HL-60 (cell line): ENCODE measurements around the gene FAM204A.

Source experiments
- DNase-seq, 2 experiments: peaks; one replicate each; pipeline ENCODE4 v3.0.0-alpha.2; 2010 to 2020; ENCODE audit warnings: low read depth in 1 of 2, low spot score in 1 of 2
- H3K27ac ChIP-seq: fragments of 250-450 bp; sonication (Bioruptor Pico); replicated peaks from 2 replicates; pipeline ENCODE4 v1.5.1; 2020; ENCODE audit warnings: mild to moderate bottlenecking, moderate library complexity
- H3K27me3 ChIP-seq: fragments of 250-450 bp; sonication (Bioruptor Pico); 2 replicates; pipeline ENCODE4 v1.5.1; 2021; ENCODE audit warnings: mild to moderate bottlenecking, moderate library complexity; ENCODE audit not compliant: insufficient read depth, poor library complexity, severe bottlenecking
- H3K4me3 ChIP-seq: replicated peaks from 2 replicates; pipeline ENCODE4 v1.5.1; 2011; ENCODE audit warnings: mild to moderate bottlenecking, control low read depth, low read length; ENCODE audit not compliant: insufficient read depth
- GABPA ChIP-seq: IDR thresholded peaks from 2 replicates; pipeline ENCODE4 v1.6.1; 2012; ENCODE audit warnings: low read depth
- POLR2AphosphoS5 ChIP-seq: IDR thresholded peaks from 2 replicates; pipeline ENCODE4 v1.6.1; 2012; ENCODE audit warnings: low read depth
- SPI1 ChIP-seq: IDR thresholded peaks from 2 replicates; pipeline ENCODE4 v1.6.1; 2012; ENCODE audit warnings: low read depth, mild to moderate bottlenecking, borderline replicate concordance
- TF ChIP-seq, protein P1 (sequence below): IDR thresholded peaks from one replicate; pipeline ENCODE4 v1.5.1; 2011; ENCODE audit warnings: low read length, control low read depth, inconsistent platforms; ENCODE audit not compliant: insufficient read depth
- TF ChIP-seq, protein P2 (sequence below): IDR thresholded peaks from 2 replicates; pipeline ENCODE4 v1.6.1; 2012; ENCODE audit warnings: low read depth; ENCODE audit not compliant: insufficient replicate concordance

Gene FAM204A

DNA sequence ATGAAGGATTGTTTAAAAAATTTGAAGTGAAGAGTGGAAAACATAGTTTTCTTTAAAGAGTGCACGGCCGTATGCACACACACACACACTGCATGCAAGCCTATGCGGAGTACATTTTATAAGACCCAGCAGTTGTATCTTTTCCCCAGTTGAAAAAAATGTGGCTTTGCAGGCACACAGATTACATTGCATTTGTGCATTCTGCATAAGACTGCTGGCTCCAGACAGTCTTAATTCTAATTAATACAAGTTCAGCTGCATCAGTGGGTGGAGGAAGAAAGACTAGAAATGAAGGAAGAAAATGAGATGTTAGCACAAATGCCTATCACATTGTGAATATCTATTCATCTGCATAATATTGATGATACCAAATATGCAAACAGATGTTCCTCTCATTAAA, 79.6 kb downstream of the FAM204A start:
- no peak for TF ChIP-seq SPI1
- H3K27me3 ChIP-seq = peaks cover 26% of the 10 kb centered on the region

DNA sequence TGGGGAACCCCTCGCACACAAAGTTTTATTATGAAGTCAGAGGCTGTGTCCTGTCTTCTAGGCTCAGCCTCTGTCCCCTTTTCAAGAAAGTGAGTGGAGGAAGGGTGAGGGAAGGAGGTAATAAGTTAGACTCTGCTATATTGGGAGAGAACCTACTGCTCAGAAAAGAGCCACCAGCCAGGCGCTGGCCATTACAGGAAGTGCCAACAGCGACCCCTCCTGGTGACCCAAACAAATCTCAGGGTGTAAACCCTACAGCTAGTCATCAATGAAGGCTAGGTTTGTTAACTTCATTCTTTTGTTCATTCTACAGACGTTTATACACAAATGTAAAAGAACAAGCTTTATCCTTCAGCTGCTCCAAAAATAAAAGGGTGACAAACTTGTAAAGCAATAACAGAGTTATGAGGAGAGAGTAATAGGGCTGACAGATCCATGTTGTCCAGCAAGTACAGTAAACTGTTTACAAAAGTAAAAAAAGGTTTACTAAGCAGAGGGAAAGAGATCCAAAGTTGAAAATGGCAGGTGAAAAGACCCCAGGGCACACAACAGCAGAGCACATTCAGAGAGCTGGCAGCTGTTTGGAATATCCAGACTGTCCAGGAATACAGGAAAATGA, 82.7 kb downstream of the FAM204A start:
- no peak for TF ChIP-seq GABPA
- TF ChIP-seq, protein P1, sequence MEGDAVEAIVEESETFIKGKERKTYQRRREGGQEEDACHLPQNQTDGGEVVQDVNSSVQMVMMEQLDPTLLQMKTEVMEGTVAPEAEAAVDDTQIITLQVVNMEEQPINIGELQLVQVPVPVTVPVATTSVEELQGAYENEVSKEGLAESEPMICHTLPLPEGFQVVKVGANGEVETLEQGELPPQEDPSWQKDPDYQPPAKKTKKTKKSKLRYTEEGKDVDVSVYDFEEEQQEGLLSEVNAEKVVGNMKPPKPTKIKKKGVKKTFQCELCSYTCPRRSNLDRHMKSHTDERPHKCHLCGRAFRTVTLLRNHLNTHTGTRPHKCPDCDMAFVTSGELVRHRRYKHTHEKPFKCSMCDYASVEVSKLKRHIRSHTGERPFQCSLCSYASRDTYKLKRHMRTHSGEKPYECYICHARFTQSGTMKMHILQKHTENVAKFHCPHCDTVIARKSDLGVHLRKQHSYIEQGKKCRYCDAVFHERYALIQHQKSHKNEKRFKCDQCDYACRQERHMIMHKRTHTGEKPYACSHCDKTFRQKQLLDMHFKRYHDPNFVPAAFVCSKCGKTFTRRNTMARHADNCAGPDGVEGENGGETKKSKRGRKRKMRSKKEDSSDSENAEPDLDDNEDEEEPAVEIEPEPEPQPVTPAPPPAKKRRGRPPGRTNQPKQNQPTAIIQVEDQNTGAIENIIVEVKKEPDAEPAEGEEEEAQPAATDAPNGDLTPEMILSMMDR = peak; percentile 30
- peak; percentile 69 for TF ChIP-seq SPI1
- TF ChIP-seq, protein P2, sequence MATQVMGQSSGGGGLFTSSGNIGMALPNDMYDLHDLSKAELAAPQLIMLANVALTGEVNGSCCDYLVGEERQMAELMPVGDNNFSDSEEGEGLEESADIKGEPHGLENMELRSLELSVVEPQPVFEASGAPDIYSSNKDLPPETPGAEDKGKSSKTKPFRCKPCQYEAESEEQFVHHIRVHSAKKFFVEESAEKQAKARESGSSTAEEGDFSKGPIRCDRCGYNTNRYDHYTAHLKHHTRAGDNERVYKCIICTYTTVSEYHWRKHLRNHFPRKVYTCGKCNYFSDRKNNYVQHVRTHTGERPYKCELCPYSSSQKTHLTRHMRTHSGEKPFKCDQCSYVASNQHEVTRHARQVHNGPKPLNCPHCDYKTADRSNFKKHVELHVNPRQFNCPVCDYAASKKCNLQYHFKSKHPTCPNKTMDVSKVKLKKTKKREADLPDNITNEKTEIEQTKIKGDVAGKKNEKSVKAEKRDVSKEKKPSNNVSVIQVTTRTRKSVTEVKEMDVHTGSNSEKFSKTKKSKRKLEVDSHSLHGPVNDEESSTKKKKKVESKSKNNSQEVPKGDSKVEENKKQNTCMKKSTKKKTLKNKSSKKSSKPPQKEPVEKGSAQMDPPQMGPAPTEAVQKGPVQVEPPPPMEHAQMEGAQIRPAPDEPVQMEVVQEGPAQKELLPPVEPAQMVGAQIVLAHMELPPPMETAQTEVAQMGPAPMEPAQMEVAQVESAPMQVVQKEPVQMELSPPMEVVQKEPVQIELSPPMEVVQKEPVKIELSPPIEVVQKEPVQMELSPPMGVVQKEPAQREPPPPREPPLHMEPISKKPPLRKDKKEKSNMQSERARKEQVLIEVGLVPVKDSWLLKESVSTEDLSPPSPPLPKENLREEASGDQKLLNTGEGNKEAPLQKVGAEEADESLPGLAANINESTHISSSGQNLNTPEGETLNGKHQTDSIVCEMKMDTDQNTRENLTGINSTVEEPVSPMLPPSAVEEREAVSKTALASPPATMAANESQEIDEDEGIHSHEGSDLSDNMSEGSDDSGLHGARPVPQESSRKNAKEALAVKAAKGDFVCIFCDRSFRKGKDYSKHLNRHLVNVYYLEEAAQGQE = no peak
- H3K27me3 ChIP-seq = peaks cover 24% of the 10 kb centered on the region
- no peak overlapping the region for H3K27ac ChIP-seq
- peak; percentile 1 to 50 for DNase-seq
- H3K4me3 ChIP-seq = no peak overlapping the region

More for the DNA sequence above, 79.6 kb downstream of the FAM204A start:
- Histone ChIP-seq H3K4me3 (no peak overlapping the region), H3K27ac (no peak overlapping the region)
- DNase-seq = no peak

DNA sequence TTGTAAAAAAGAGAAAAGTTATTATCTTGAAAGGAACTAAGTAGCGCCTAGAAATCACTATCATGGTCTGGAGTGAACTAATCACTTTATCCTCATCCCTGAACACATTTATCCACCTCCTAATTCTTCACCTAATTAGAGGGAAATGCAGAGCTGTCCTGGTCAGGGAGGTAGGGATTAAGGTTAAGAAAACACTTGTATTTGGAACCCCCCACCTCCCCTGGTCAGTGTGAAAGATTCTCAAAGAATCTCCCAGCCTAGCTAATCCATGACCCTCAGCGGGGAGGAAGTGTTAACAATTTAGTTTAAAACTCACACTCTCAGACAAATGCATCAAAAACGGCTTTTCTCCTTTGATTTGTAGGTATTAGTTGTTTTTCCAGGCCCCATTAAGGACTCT, 83.8 kb downstream of the FAM204A start:
- no peak overlapping the region for H3K4me3 ChIP-seq
- no peak for DNase-seq
- TF ChIP-seq SPI1 (no peak), GABPA (no peak), POLR2AphosphoS5 (no peak)
- TF ChIP-seq, protein P2 = no peak
- TF ChIP-seq, protein P1 = no peak
- peaks cover 19% of the 10 kb centered on the region for H3K27me3 ChIP-seq
- H3K27ac ChIP-seq = no peak overlapping the region

DNA sequence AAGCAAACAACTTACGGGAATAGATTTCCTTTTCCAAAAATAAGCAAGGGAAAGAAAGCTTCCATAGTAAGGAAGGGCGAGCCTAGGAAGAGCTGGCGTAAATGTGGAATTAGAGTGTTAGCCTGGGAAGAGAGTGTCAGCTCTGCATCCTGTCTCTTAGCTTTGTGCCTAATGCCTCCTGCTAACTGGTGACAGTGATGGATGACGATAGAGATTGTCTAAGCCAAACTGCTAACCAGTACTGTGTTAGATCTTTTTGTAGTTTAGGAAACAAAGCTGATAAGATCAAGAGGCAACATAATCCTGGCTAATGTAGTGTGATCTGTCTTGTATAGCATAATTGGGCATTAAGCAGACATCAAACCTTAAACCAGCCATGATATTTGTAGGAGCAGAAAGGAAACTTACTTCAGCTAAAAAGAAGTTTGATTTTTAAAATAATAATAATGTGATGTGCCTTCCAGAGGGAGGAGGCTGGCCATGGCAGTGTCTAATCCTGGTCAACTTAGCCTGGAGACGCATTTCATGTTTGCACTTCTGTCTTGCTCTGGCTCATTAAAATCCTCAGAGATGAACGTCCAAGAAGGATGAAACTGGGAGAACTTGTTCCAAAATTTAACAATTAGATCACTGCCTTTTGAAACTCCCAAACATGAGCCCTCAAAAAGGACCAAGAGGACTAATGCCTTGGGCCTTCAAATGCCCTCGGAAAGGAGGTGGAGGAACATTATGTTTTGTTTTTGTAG, 85.1 kb downstream of the FAM204A start:
- DNase-seq = no peak
- Histone ChIP-seq H3K27ac (no peak overlapping the region), H3K27me3 (peaks cover 15% of the 10 kb centered on the region), H3K4me3 (no peak overlapping the region)
- TF ChIP-seq GABPA = no peak
- no peak for TF ChIP-seq POLR2AphosphoS5
- TF ChIP-seq, protein P1 = no peak
- TF ChIP-seq SPI1 = no peak
- TF ChIP-seq, protein P2 = no peak
